A673 (cell line): ENCODE measurements around the gene PCCA.

Experiments
- EZH2 ChIP-seq: fragments of 200-600 bp; sonication (generic); IDR thresholded peaks from 2 replicates; pipeline ENCODE4 v1.6.1; 2017; ENCODE audit warnings: borderline replicate concordance, low read depth, mild to moderate bottlenecking, mixed read lengths, antibody characterized with exemption, low read length; ENCODE audit not compliant: poor library complexity, severe bottlenecking
- TF ChIP-seq, protein P1 (sequence below): fragments of 300-800, 200-600 bp; sonication (generic); conservative IDR thresholded peaks from 2 replicates; pipeline ENCODE4 v1.5.1; 2017; ENCODE audit warnings: low read depth, mild to moderate bottlenecking, antibody characterized with exemption, low read length, moderate library complexity, mixed read lengths

DNA sequence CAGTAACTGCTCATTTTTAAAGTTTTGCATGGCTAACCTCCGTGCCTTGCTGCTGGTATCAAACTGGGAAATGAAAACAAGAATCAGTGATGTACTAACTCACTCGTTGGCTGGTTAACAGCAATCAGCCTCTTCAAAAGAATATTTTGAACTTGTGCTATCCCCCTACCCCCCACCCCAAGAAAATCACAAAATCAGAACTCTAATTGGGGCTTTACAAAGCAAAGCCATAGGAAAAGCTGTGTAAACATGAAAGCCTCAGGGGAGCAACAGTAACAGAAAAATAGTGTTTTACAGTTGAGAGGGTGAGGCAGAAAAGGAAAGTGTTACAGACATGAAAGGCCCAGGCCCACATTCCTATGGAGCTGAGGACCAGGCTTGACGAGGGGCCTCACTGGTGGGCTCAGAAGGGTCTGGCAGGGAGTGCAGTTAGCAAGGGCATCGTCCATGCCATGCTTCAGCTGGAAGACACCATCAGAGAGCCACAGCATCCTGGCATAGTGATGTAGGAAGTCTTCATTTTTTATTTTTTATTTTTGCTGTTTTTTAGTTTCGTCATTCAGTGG, 217.6 kb downstream of the PCCA start:
- TF ChIP-seq, protein P1, sequence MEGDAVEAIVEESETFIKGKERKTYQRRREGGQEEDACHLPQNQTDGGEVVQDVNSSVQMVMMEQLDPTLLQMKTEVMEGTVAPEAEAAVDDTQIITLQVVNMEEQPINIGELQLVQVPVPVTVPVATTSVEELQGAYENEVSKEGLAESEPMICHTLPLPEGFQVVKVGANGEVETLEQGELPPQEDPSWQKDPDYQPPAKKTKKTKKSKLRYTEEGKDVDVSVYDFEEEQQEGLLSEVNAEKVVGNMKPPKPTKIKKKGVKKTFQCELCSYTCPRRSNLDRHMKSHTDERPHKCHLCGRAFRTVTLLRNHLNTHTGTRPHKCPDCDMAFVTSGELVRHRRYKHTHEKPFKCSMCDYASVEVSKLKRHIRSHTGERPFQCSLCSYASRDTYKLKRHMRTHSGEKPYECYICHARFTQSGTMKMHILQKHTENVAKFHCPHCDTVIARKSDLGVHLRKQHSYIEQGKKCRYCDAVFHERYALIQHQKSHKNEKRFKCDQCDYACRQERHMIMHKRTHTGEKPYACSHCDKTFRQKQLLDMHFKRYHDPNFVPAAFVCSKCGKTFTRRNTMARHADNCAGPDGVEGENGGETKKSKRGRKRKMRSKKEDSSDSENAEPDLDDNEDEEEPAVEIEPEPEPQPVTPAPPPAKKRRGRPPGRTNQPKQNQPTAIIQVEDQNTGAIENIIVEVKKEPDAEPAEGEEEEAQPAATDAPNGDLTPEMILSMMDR: no peak
- no peak for TF ChIP-seq EZH2
